ENCODE measurements around the gene ST6GAL1. TPM values are rescaled to one million over a fixed set of nuclear protein-coding genes. Genes with fewer than 3 reads are reported as not detected.

ST6GAL1 gene
- total RNA-seq, 1 donor from 2014 or later: 68.2 TPM

DNA sequence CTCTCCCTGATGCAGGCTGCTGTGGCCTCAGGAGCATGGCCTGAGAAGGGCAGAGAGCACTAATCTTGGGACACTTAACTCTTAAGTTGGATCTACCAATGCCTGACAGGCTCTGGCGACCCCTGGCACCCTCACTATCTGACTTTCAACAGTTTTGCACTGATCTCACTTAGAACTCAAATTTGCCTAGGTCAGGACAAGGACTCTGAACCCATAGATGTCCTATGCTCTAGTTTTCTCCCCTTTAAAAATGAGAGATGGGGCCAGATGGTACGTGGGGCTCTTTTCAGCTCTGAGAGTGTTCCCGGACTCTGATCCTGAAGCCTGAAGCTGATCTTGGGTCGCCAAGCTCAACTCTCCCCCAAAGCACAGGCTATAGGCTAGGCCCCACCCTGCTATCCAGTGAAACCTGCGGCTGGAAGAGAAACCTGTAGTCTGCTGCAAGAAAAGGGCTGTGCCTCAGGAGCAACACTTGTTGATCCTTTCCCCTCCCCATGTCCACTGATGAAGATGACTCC, 143.3 kb downstream of the ST6GAL1 start:
- Mint-ChIP-seq H3K27ac (ENCODE audit: unreplicated experiment) (no peak overlapping the region), H3K36me3 (ENCODE audit: unreplicated experiment) (peaks cover 48% of the 10 kb centered on the region), H3K9me3 (ENCODE audit: unreplicated experiment) (peaks cover 4% of the 10 kb centered on the region), H3K27me3 (ENCODE audit: unreplicated experiment) (no peaks in the 10 kb centered on the region), H3K4me1 (ENCODE audit: unreplicated experiment) (peaks cover 3% of the 10 kb centered on the region), H3K4me3 (ENCODE audit: unreplicated experiment) (no peak overlapping the region)
- TF ChIP-seq, protein P1, sequence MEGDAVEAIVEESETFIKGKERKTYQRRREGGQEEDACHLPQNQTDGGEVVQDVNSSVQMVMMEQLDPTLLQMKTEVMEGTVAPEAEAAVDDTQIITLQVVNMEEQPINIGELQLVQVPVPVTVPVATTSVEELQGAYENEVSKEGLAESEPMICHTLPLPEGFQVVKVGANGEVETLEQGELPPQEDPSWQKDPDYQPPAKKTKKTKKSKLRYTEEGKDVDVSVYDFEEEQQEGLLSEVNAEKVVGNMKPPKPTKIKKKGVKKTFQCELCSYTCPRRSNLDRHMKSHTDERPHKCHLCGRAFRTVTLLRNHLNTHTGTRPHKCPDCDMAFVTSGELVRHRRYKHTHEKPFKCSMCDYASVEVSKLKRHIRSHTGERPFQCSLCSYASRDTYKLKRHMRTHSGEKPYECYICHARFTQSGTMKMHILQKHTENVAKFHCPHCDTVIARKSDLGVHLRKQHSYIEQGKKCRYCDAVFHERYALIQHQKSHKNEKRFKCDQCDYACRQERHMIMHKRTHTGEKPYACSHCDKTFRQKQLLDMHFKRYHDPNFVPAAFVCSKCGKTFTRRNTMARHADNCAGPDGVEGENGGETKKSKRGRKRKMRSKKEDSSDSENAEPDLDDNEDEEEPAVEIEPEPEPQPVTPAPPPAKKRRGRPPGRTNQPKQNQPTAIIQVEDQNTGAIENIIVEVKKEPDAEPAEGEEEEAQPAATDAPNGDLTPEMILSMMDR (IDR thresholded peaks at IDR 0.05): no peak
- DNase-seq (ENCODE audit: extremely low spot score, unreplicated experiment): no peak

GRCh38 chr3:187074846-187075245, 144.5 kb downstream of the ST6GAL1 start:
- no peak overlapping the region for H3K27ac Mint-ChIP-seq (ENCODE audit: unreplicated experiment)
- TF ChIP-seq, protein P1 (IDR thresholded peaks at IDR 0.05): no peak
- H3K4me3 Mint-ChIP-seq (ENCODE audit: unreplicated experiment): no peak overlapping the region

DNA sequence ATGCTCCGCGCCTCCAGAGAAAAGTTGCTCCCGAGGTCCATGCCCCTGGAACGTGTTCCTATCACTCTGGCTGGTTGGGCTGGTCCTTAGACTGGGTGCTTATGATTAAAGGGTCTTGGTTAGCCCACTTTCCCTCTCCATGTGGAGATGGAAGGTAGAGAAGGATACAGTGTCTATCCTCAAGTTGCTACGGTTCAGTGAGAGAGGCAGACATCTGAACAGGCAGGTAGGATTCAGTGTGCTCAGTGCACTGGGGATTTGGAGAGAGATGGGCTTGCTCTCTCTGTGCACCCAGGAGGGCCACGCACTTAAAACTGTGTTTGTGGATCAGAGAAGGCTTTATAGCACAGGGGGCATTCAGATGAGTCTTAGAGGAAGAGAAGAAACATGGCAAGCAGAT, 146.0 kb downstream of the ST6GAL1 start:
- Mint-ChIP-seq H3K36me3 (ENCODE audit: unreplicated experiment) (peaks cover 37% of the 10 kb centered on the region), H3K4me3 (ENCODE audit: unreplicated experiment) (no peak overlapping the region), H3K4me1 (ENCODE audit: unreplicated experiment) (no peaks in the 10 kb centered on the region), H3K27ac (ENCODE audit: unreplicated experiment) (no peak overlapping the region), H3K27me3 (ENCODE audit: unreplicated experiment) (no peaks in the 10 kb centered on the region), H3K9me3 (ENCODE audit: unreplicated experiment) (no peaks in the 10 kb centered on the region)
- TF ChIP-seq, protein P1 (IDR thresholded peaks at IDR 0.05): no peak
- DNase-seq (ENCODE audit: extremely low spot score, unreplicated experiment): no peak

More at GRCh38 chr3:187074846-187075245, 144.5 kb downstream of the ST6GAL1 start:
- peaks cover under 1% of the 10 kb centered on the region for H3K9me3 Mint-ChIP-seq (ENCODE audit: unreplicated experiment)
- H3K36me3 Mint-ChIP-seq (ENCODE audit: unreplicated experiment): peaks cover 44% of the 10 kb centered on the region
- no peaks in the 10 kb centered on the region for H3K27me3 Mint-ChIP-seq (ENCODE audit: unreplicated experiment)
- no peaks in the 10 kb centered on the region for H3K4me1 Mint-ChIP-seq (ENCODE audit: unreplicated experiment)
- DNase-seq (ENCODE audit: extremely low spot score, unreplicated experiment): no peak

GRCh38 chr3:187077085-187077484, 146.8 kb downstream of the ST6GAL1 start:
- Mint-ChIP-seq H3K36me3 (ENCODE audit: unreplicated experiment) (peaks cover 37% of the 10 kb centered on the region), H3K27ac (ENCODE audit: unreplicated experiment) (no peak overlapping the region), H3K9me3 (ENCODE audit: unreplicated experiment) (no peaks in the 10 kb centered on the region), H3K4me1 (ENCODE audit: unreplicated experiment) (no peaks in the 10 kb centered on the region), H3K27me3 (ENCODE audit: unreplicated experiment) (no peaks in the 10 kb centered on the region), H3K4me3 (ENCODE audit: unreplicated experiment) (no peak overlapping the region)
- DNase-seq (ENCODE audit: extremely low spot score, unreplicated experiment): no peak
- TF ChIP-seq, protein P1 (IDR thresholded peaks at IDR 0.05): no peak

DNA sequence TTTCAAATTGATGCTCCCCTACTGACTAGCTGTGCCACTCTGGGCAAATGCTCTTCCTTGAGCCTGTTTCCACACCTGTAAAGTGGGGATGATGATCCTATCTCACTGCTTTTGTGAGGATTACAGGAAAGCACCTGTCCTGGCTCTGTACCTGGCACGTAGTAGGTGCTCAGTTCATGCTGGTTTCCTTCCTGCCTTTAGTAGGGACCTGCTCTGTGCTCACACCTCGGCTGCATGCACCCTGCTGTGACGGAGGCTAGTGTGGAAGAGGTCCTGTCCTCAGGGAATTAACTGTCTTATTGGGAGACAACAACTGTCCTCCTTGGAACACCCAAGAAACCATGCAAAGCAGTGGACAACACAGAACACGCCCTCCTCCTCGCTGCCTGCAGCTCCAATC, 147.2 kb downstream of the ST6GAL1 start:
- H3K4me3 Mint-ChIP-seq (ENCODE audit: unreplicated experiment): no peak overlapping the region
- H3K4me1 Mint-ChIP-seq (ENCODE audit: unreplicated experiment): no peaks in the 10 kb centered on the region
- no peak for DNase-seq (ENCODE audit: extremely low spot score, unreplicated experiment)
- no peaks in the 10 kb centered on the region for H3K27me3 Mint-ChIP-seq (ENCODE audit: unreplicated experiment)
- TF ChIP-seq, protein P1 (IDR thresholded peaks at IDR 0.05): no peak
- peaks cover 37% of the 10 kb centered on the region for H3K36me3 Mint-ChIP-seq (ENCODE audit: unreplicated experiment)
- no peak overlapping the region for H3K27ac Mint-ChIP-seq (ENCODE audit: unreplicated experiment)
- no peaks in the 10 kb centered on the region for H3K9me3 Mint-ChIP-seq (ENCODE audit: unreplicated experiment)
